ENCODE measurements around the gene NHEJ1. TPM values are rescaled to one million over a fixed set of nuclear protein-coding genes. Genes with fewer than 3 reads are reported as not detected.
"Not testable (repeated sequence)": the region's sequence is repeated elsewhere in the genome, so short reads cannot be mapped to it uniquely, and the experiment has no call there.

Gene NHEJ1, protein sequence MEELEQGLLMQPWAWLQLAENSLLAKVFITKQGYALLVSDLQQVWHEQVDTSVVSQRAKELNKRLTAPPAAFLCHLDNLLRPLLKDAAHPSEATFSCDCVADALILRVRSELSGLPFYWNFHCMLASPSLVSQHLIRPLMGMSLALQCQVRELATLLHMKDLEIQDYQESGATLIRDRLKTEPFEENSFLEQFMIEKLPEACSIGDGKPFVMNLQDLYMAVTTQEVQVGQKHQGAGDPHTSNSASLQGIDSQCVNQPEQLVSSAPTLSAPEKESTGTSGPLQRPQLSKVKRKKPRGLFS
- 10 to 100 TPM; 18.1 to 20.3 TPM for total RNA-seq

DNA sequence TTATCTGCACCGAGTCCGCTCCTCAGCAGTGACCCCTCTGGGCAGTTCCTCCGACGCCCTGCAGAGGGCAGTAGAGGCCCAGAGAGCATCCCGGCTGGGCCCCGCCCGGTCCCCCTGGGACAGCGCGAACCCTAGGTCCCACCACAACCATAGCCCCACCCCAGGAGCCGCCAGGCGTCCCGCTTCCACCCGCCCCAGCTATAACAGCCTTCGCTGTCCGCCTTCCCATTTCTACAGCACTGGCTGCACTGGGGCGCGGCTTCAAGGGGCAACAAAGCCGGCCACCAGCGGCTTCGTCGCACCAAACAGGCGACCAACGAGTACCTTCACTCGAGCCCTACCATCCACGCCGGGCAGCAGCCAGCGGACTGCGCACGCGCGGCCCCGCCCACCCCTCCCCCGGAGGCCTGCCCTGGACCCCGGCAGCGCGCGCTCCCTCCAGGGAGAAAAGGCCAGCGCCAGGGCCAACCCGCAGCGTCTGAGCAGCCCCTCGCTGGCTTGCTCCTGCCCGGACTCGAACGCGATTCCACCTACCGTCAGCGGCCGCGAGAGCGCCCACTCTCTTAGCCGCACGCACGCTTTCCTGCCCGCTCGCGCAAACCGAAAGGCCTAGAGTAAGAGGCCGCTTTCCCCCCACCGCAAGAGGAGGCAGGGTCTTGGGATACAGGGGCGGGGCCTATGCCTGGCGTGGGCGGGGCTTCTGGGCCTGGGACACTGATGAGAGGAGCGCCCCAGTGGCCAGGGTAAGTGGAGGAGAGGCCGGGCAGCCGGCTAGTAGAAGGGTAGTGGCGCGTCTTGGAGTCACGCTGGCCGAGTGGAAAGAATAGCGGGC is at the start of gene NHEJ1:
TSS of gene NHEJ1 (minus strand) at position 630 of the 832 bp plus-strand sequence. CDS start 2,453 bp downstream, outside the sequence.
- Mint-ChIP-seq H3K36me3 (ENCODE audit: low read depth) (peaks cover 12% of the 10 kb centered on the region), H3K4me3 (peak within 1 kb of the TSS; percentile 84), H3K4me1 (peaks cover 31% of the 10 kb centered on the region), H3K27ac (peak within 1 kb of the TSS; percentile 96), H3K9me3 (no peaks in the 10 kb centered on the region), H3K27me3 (no peaks in the 10 kb centered on the region)
- CTCF ChIA-PET: interaction anchor here (0.7 to 9.2 kb wide), 13 partner anchors 12 to 227 kb away, joined by 3 to 85 read pairs (median 5); partner anchors contain the start of genes CNPPD1 and DNPEP
- peak; percentile 92 for DNase-seq
- POLR2A ChIA-PET: no interaction called here

DNA sequence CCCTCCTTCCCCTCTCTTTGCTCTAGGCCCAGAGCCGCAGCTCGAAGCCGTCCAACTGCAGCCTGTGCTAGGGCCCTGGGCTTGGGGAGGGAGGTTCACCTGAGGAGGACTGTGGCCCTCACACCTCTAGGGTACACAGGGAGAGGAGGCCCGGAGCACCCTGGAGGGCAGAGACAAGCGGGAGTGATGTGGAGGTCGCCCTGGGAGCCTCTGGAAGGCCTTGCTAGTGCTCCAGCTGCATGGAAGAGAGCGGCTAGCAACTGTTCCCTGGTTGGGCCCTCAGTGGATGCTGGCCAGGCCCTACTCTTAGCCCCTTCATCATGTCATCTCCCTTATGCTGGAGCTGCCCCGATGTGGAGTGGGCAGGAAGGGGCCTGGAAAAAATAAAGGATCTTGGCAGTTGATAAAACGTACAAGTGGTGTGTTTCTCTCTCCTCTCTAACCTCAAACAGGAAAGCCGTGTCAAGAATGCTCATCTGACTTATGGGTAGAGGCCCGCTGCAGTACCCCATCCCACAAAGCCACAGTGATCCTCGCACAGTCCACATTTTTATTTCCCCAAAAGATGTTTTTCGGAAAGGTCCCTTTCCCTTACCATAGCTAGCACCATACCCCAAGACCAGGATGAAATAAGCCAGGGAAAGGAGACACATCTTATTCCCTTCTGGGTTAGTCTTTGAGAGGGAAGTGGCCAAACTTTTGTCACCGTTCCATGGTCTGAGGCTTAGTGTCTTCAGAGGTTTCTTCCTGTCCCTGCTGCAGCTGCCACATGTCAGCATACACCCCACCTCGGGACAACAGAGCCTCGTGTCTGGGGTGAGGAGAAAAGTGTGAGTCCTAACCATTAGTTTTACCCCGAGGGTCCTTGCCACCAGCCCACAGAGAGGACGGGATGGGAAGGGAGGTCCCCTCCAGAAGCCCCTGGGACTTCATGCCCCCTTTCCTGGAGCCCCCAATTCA is 48.9 kb upstream of the NHEJ1 start:
- Mint-ChIP-seq H3K27me3 (no peaks in the 10 kb centered on the region), H3K36me3 (ENCODE audit: low read depth) (peaks cover 25% of the 10 kb centered on the region), H3K4me3 (peak overlapping the region; percentile 36), H3K9me3 (peaks cover 2% of the 10 kb centered on the region), H3K27ac (peak overlapping the region; percentile 94), H3K4me1 (peaks cover 60% of the 10 kb centered on the region)
- POLR2A ChIA-PET: no interaction called here
- DNase-seq: no peak
- CTCF ChIA-PET: interaction anchor here (0.7 to 1.6 kb wide), 7 partner anchors 17 to 313 kb away, joined by 3 to 5 read pairs (median 4); partner anchors contain the start of gene CNPPD1

DNA sequence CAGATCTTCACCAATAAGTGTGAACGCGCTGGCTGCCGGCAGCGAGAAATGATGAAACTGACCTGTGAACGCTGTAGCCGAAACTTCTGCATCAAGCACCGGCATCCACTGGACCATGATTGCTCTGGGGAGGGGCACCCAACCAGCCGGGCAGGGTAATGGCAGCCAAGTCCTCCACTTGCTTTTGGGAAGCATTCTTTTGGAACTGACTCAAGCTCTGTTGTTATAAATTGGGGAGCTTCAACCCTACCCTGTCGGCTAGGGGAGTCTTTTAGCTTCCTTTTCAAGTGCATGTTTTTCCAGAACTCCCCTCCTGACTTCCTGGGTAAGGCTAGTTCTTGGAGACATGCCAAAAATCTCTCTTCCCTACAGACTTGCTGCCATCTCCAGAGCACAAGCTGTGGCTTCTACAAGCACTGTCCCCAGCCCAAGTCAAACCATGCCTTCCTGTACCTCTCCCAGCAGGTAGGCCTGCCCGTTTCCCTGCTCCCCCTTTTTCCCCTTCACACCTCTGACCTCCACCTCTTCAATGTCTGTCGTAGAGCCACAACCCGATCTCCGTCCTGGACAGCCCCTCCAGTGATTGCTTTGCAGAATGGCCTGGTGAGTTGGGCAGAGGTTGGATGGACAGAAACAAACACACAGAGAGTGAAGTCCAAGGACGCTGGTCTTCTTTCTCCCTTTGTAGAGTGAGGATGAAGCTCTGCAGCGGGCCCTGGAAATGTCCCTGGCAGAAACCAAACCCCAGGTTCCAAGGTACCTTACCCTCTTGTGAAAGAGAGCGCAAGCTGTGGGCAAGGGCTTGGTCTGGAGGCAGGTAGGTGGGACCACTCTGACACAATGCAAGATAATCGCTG is 47.5 kb upstream of the NHEJ1 start:
- POLR2A ChIA-PET: interaction anchor here (0.6 kb wide), 1 partner anchor 15 kb away, joined by 7 read pairs; no protein-coding TSS in a partner anchor
- DNase-seq: no peak
- CTCF ChIA-PET: interaction anchor here (0.8 to 2.0 kb wide), 11 partner anchors 9 to 312 kb away, joined by 3 to 6 read pairs (median 4); partner anchors contain the start of genes CNPPD1 and TUBA4B
- H3K9me3 Mint-ChIP-seq: peaks cover 3% of the 10 kb centered on the region
- peak overlapping the region; percentile 80 for H3K4me3 Mint-ChIP-seq
- peaks cover 58% of the 10 kb centered on the region for H3K4me1 Mint-ChIP-seq
- peak overlapping the region; percentile 95 for H3K27ac Mint-ChIP-seq
- H3K36me3 Mint-ChIP-seq (ENCODE audit: low read depth): peaks cover 20% of the 10 kb centered on the region
- no peaks in the 10 kb centered on the region for H3K27me3 Mint-ChIP-seq

DNA sequence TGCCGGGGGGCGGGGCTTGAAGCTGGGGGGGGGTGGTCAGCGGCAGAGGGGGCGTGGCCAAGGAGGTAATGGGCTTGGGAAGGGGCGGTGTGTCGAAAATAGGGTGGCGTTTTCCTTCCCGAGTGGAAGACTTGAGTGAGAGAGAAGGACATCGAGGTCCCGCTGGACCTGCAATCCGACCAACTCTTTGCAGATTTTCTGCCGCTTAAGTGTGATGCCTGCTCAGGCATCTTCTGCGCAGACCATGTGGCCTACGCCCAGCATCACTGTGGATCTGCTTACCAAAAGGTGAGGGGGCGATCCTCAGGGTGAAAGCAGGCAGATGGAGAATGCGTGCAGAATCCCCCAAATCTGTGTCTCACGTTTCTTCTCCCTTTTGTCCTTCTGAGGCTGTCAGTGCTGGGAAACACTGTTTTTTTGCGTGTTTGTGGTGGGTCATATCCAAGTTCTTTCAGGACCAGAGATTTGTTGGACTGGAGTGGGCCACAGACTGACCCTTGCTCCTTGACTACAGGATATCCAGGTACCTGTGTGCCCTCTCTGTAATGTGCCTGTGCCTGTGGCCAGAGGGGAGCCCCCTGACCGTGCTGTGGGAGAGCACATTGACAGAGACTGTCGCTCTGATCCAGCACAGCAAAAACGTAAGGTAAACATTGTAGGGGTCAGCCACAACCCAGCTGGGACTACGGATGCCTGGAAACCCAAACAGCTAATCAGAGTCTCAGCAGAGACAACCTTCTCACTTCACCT is 46.7 kb upstream of the NHEJ1 start:
- ChIA-PET POLR2A (interaction anchor here (0.6 to 1.4 kb wide), 2 partner anchors 14 to 27 kb away, joined by 4 to 7 read pairs; no protein-coding TSS in a partner anchor), CTCF (interaction anchor here (0.9 to 2.0 kb wide), 10 partner anchors 10 to 311 kb away, joined by 3 to 13 read pairs (median 4); partner anchors contain the start of genes GLB1L, STK16 and TUBA4B)
- Mint-ChIP-seq H3K9me3 (peaks cover 3% of the 10 kb centered on the region), H3K27me3 (no peaks in the 10 kb centered on the region), H3K27ac (peak overlapping the region; percentile 95), H3K36me3 (ENCODE audit: low read depth) (peaks cover 20% of the 10 kb centered on the region), H3K4me3 (peak overlapping the region; percentile 80), H3K4me1 (peaks cover 58% of the 10 kb centered on the region)
- DNase-seq: no peak

DNA sequence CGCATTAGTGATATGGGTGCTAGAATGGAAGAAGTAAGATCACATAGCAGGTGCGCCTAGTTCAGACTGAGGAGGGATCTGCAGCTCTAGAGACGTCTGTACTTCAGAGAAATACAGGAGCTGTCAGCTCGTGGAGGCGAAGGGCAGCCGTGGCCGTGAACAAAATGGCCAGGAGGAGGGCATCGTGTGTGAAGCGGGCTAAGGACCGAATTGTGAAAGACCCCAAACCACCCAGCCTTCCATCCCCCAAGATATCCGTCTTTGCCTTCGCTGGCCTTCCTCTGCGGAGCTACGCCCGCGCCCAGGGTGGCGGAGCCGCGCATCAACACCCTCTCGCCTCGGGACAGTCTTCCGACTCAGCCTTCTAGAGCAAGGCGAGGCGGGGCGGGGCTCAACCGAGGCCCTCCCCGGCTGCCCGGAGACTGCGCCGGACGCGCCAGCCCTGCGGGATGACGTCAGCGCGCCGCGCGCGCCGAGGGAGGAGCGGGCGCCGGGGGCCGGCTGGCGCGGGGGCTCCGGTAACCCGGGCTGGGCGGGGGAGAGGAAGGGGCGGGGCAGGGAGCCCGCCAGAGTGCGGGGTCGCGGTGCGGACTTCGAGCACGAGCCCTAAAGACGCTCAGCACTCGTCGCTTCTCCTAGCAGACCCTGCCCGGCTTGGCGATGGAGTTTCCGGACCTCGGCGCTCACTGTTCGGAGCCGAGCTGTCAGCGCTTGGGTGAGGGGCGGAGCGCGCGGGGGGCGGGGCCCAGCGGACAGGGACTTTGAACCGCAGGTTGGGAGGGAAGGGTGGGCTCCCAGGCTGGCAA is 45.9 kb upstream of the NHEJ1 start, which contains the start of gene ZFAND2B:
TSS of gene ZFAND2B (plus strand) at position 455 of the 806 bp plus-strand sequence. CDS start at position 661, 206 bp downstream.
- Mint-ChIP-seq H3K4me3 (peak within 1 kb of the TSS; percentile 80), H3K36me3 (ENCODE audit: low read depth) (peaks cover 16% of the 10 kb centered on the region), H3K4me1 (peaks cover 52% of the 10 kb centered on the region), H3K27ac (peak within 1 kb of the TSS; percentile 95), H3K27me3 (no peaks in the 10 kb centered on the region), H3K9me3 (peaks cover 3% of the 10 kb centered on the region)
- ChIA-PET POLR2A (interaction anchor here (0.5 to 1.4 kb wide), 4 partner anchors 21 to 26 kb away, joined by 3 to 4 read pairs (median 4); partner anchors contain the start of genes ANKZF1 and ATG9A), CTCF (interaction anchor here (1.1 to 2.0 kb wide), 10 partner anchors 10 to 88 kb away, joined by 3 to 13 read pairs (median 4); partner anchors contain the start of genes CNPPD1, GLB1L, STK16 and TUBA4B)
- DNase-seq: peak; percentile 95

DNA sequence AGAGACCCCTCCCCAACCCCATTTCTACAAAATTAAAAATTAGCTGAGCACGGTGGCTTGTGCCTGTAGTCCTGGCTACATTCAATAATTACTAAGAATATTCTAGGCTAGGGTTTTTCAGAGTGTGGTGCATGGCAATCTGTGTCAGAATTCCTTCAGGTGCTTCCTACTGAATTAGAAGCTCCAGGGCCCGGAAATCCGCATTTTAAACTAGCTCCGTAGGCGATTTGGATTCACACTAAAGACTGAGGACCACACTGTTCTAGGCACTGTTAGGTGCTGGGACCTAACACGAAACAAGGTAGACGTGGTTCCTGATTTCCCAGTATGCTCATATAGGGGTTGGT is 45.3 kb upstream of the NHEJ1 start:
- Mint-ChIP-seq H3K4me1 (peaks cover 46% of the 10 kb centered on the region), H3K4me3 (peak overlapping the region; percentile 80), H3K36me3 (ENCODE audit: low read depth) (peaks cover 16% of the 10 kb centered on the region), H3K27me3 (no peaks in the 10 kb centered on the region), H3K9me3 (peaks cover 3% of the 10 kb centered on the region), H3K27ac (peak overlapping the region; percentile 95)
- ChIA-PET POLR2A (interaction anchor here (1.2 to 1.4 kb wide), 3 partner anchors 24 to 26 kb away, joined by 3 to 4 read pairs (median 4); partner anchors contain the start of genes ANKZF1 and ATG9A), CTCF (interaction anchor here (1.2 to 1.9 kb wide), 8 partner anchors 10 to 89 kb away, joined by 3 to 13 read pairs (median 4); partner anchors contain the start of gene CNPPD1)
- no peak for DNase-seq

DNA sequence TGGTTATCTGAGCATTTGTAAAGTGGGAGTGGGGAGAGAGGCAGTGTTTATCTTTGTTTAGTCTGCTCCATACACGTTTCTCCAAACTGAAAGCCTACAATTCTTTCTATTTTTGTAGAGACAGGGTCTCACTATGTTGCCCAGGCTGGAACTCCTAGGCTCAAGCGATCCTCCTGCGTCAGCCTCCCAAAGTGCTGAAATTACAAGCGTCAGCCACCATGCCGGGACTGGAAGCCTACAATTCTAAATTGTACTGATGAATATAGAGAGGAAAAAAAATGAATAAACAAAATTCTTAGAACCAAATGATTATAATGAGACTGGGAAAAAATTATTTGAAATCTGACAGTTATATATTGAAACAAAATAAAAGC is 44.5 kb upstream of the NHEJ1 start:
- peak overlapping the region; percentile 80 for H3K4me3 Mint-ChIP-seq
- H3K36me3 Mint-ChIP-seq (ENCODE audit: low read depth): peaks cover 16% of the 10 kb centered on the region
- H3K9me3 Mint-ChIP-seq: peaks cover 3% of the 10 kb centered on the region
- ChIA-PET POLR2A (no interaction called here), CTCF (interaction anchor here (0.6 to 1.8 kb wide), 5 partner anchors 9 to 307 kb away, joined by 3 to 5 read pairs (median 4); partner anchors contain the start of gene CNPPD1)
- no peak for DNase-seq
- peaks cover 45% of the 10 kb centered on the region for H3K4me1 Mint-ChIP-seq
- peak overlapping the region; percentile 64 for H3K27ac Mint-ChIP-seq
- no peaks in the 10 kb centered on the region for H3K27me3 Mint-ChIP-seq

DNA sequence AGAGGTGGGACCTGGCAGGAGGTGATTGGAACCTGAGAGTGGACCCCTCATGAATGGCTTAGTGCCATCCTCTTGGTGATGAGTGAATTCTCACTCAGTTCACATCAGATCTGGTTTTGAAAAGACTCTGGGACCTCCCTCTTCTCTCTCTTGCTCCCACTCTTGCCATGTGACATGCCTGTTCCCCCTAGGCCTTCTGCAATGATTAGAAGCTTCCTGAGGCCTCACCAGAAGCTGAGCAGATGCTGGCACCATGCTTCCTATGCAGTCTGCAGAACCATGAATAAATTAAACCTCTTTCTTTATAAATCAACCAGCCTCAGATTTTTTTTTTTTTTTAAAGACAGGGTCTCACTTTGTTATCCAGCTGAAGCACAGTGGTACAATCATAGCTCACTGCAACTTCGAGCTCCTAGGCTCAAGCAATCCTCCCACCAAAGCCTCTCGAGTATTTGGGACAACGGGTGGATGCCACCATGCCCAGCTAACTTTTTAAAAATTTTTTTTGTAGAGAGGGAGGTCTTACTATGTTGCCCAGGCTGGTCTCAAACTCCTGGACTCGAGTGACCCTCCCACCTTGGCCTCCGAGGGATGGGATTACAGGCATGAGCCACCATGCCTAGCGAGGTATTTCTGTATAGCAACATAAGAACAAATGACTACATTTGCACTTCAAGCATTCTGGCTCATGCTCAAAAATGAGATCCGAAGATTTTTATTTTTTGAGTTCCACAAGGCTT is 44.0 kb upstream of the NHEJ1 start:
- POLR2A ChIA-PET: interaction anchor here (0.7 kb wide), 1 partner anchor 19 kb away, joined by 4 read pairs; no protein-coding TSS in a partner anchor
- CTCF ChIA-PET: interaction anchor here (0.6 to 1.2 kb wide), 5 partner anchors 10 to 306 kb away, joined by 3 to 4 read pairs (median 3); no protein-coding TSS in a partner anchor
- H3K36me3 Mint-ChIP-seq (ENCODE audit: low read depth): peaks cover 15% of the 10 kb centered on the region
- DNase-seq: no peak
- H3K4me3 Mint-ChIP-seq: no peak overlapping the region
- peaks cover 3% of the 10 kb centered on the region for H3K9me3 Mint-ChIP-seq
- peaks cover 40% of the 10 kb centered on the region for H3K4me1 Mint-ChIP-seq
- no peaks in the 10 kb centered on the region for H3K27me3 Mint-ChIP-seq
- H3K27ac Mint-ChIP-seq: peak overlapping the region; percentile 25

DNA sequence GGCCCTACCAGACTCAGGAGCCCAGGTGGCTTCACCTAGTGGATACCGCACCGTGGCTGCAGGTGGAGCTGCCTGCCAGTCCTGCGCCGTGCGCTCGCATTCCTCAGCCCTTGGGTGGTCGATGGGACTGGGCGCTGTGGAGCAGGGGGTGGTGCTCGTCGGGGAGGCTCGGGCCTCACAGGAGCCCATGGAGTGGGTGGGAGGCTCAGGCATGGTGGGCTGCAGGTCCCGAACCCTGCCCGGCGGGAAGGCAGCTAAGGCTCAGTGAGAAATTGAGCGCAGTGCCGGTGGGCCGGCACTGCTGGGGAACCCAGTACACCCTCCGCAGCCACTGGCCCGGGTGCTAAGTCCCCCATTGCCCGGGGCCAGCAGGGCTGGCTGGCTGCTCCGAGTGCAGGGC is 40.7 kb upstream of the NHEJ1 start:
- H3K27me3 Mint-ChIP-seq; POLR2A ChIA-PET; H3K27ac Mint-ChIP-seq; H3K9me3 Mint-ChIP-seq; DNase-seq; H3K36me3 Mint-ChIP-seq (ENCODE audit: low read depth); H3K4me3 Mint-ChIP-seq: not testable (repeated sequence)
- CTCF ChIA-PET: interaction anchor here (1.0 to 7.5 kb wide), 3 partner anchors 19 to 97 kb away, joined by 3 to 40 read pairs (median 5); no protein-coding TSS in a partner anchor
- H3K4me1 Mint-ChIP-seq: peaks cover 12% of the 10 kb centered on the region

All from activated CD4-positive, alpha-beta T cell treated with anti-CD3 and anti-CD28 coated beads, Interleukin-2, amount 10 ng/mL, durations not matched to agents 7 days and 5 days (primary cell).